GM10248 (cell line): Measurements from ENCODE around the gene AUTS2.

Source experiments
- CTCF ChIA-PET: fragments of 300-600 bp; sonication (Branson Sonifier 250); formaldehyde crosslinking; extraction: SDS; loops from one replicate; lab custom pipeline; 2021; ENCODE audit warnings: antibody characterized with exemption; lab: Yijun Ruan, JAX
- POLR2A ChIA-PET: fragments of 350-650 bp; sonication (Branson Sonifier 250); formaldehyde crosslinking; extraction: SDS; loops from one replicate; lab custom pipeline; 2020; ENCODE audit warnings: antibody characterized with exemption; lab: Yijun Ruan, JAX
- DNase-seq: peaks from one replicate; pipeline ENCODE4 v3.0.0; 2012; ENCODE audit errors: extremely low spot score
- CTCF ChIP-seq: IDR thresholded peaks from 2 replicates; pipeline ENCODE4 v1.5.1; 2012; ENCODE audit warnings: mild to moderate bottlenecking, low read depth; ENCODE audit errors: extremely low read depth, missing control alignments, control extremely low read depth

Gene AUTS2

DNA sequence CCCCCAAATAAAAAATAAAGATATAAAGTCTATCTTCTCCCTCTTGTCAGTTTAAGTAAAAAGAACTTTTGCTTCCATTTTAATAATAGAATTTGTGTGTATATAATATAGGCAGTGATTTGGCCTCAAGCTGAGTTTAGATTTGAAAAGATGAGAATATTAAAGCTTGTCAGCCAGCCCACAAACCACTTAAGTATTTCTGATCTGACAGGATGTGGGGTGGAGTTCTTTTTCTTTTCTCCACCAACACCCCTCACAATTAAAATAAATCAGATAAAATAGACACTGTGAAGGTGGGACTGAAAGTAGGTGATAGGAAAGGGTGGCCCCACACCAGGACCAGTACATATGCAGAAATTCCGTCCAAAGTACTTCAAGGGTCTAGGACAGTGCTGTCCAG lies 714.1 kb downstream of the AUTS2 start:
- DNase-seq: no peak
- ChIA-PET CTCF (interaction anchor here (1.4 kb wide), 1 partner anchor 12 kb away, joined by 3 read pairs; no protein-coding TSS in a partner anchor), POLR2A (no interaction called here)
- TF ChIP-seq CTCF: no peak

GRCh38 chr7:70313271-70313670 lies 715.0 kb downstream of the AUTS2 start:
- ChIA-PET CTCF (interaction anchor here (0.9 to 1.1 kb wide), 2 partner anchors 12 to 22 kb away, joined by 3 read pairs; no protein-coding TSS in a partner anchor), POLR2A (no interaction called here)
- no peak for DNase-seq
- no peak for TF ChIP-seq CTCF

DNA sequence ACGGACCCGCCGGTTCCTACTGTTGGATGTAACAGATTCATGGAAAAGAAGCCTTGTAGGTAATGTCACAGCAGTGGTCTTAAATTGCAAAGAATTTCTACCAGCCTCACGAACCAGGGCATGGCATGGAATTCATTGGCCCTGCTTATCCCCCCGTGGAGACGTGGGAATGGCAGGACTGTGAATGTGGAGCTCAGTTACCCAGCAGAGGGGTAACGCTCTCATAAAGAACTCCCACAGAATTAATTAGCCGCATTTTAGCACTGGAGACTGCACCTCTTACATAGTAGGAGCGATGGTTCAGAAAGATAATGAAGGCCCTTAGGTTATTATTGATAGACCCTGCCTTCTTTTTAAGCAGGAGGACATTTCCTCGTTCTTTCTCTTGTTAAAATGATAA lies 715.4 kb downstream of the AUTS2 start:
- POLR2A ChIA-PET: no interaction called here
- TF ChIP-seq CTCF: no peak
- CTCF ChIA-PET: interaction anchor here (0.9 to 1.1 kb wide), 2 partner anchors 12 to 23 kb away, joined by 3 read pairs; no protein-coding TSS in a partner anchor
- no peak for DNase-seq

DNA sequence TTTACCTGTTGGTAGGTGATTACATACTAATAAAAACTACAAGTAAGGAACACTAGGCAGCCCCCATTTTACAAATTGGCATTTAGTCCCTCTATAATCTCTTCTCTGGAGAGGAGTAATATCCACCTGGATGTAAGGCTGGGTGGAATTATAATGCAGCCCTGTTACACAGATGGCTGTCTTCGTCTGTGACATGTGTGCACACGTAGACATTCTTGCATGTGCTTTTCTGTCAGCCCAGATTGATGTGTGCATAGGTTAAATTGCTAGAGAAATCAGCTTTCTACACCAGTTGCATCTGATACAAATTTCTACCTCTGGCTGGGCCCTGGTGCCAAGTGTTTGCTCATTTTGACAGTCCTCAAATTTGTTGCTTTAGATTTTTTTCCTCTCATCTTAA lies 715.9 kb downstream of the AUTS2 start:
- no peak for DNase-seq
- ChIA-PET POLR2A (no interaction called here), CTCF (no interaction called here)
- no peak for TF ChIP-seq CTCF

GRCh38 chr7:70316745-70317144 lies 718.5 kb downstream of the AUTS2 start:
- ChIA-PET POLR2A (no interaction called here), CTCF (no interaction called here)
- no peak for TF ChIP-seq CTCF
- DNase-seq: no peak

DNA sequence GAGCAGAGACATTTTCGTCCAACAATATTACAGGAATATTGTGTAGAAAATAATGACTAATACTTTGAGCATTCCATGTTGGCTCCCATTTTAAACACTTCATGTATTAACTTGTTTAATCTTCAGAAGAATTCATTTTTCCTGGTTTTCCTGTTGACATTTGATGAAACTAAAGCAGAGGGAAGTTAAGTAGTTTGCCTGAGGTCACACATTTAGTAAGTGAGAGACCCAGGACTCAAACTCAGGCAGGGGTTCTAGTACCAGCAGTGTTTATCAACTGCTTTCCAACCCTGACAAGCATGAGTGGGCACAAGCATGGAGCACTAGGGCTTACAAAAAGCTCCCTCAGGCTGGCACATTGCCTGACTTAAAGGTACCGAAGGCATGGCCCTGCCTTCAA lies 719.1 kb downstream of the AUTS2 start:
- TF ChIP-seq CTCF: no peak
- CTCF ChIA-PET: interaction anchor here (1.0 kb wide), 1 partner anchor 9 kb away, joined by 4 read pairs; no protein-coding TSS in a partner anchor
- POLR2A ChIA-PET: no interaction called here
- no peak for DNase-seq
